Transverse colon (tissue), 4 donors: ENCODE data around the gene GRIK4. TPM values are rescaled to one million over a fixed set of nuclear protein-coding genes. Genes with fewer than 3 reads are reported as not detected.

Source experiments
- DNase-seq: peaks from one replicate; pipeline ENCODE4 v3.0.0-alpha.2; 2019
- H3K27ac ChIP-seq, 4 donors: fragments of 200-600 bp; sonication (generic); 2 replicates each; pipeline ENCODE4 v1.5.1; 2016 to 2018; ENCODE audit warnings: inconsistent platforms in 4 of 4
- H3K27me3 ChIP-seq: fragments of 200-600 bp; sonication (generic); 2 replicates; pipeline ENCODE4 v1.5.1; 2017; ENCODE audit warnings: inconsistent platforms
- H3K36me3 ChIP-seq, 4 donors: fragments of 200-600 bp; sonication (generic); 2 replicates each; pipeline ENCODE4 v1.5.1; 2017 to 2019; ENCODE audit warnings: inconsistent platforms in 4 of 4
- H3K4me1 ChIP-seq, 4 donors: fragments of 200-600 bp; sonication (generic); 2 replicates each; pipeline ENCODE4 v1.5.1; 2017 to 2020; ENCODE audit warnings: inconsistent platforms in 4 of 4
- H3K4me3 ChIP-seq, 4 donors: fragments of 200-600 bp; sonication (generic); 1 replicate in 1 of 4; 2 replicates in 3 of 4; pipeline versions ENCODE4 v1.5.1 to v1.6.1; 2017 to 2019; ENCODE audit warnings: inconsistent platforms in 4 of 4
- H3K9me3 ChIP-seq, 2 donors: fragments of 200-600 bp; sonication (generic); 2 replicates each; pipeline ENCODE4 v1.5.1; 2017 to 2019; ENCODE audit warnings: inconsistent platforms in 2 of 2
- CTCF ChIP-seq, 5 experiments: fragments of 200-600 bp in 3 of 5; fragments of 450-650 bp in 2 of 5; sonication (generic) in 3 of 5; IDR thresholded peaks; 1 replicate in 2 of 5; 2 replicates in 3 of 5; pipeline ENCODE4 v1.5.1; 2016 to 2017; ENCODE audit warnings: antibody characterized with exemption in 5 of 5, inconsistent platforms in 3 of 5, mild to moderate bottlenecking in 2 of 5, moderate library complexity in 1 of 5
- EP300 ChIP-seq: sonication (generic); formaldehyde crosslinking; IDR thresholded peaks from one replicate; pipeline ENCODE4 v1.6.1; 2017; ENCODE audit warnings: antibody characterized with exemption, low read depth
- POLR2A ChIP-seq: fragments of 450-650 bp; IDR thresholded peaks from one replicate; pipeline ENCODE4 v1.6.1; 2016; ENCODE audit warnings: antibody characterized with exemption, mild to moderate bottlenecking, moderate library complexity
- POLR2AphosphoS5 ChIP-seq, 3 donors: sonication (generic); formaldehyde crosslinking; IDR thresholded peaks; one replicate each; pipeline ENCODE4 v1.6.1; 2016; ENCODE audit warnings: antibody characterized with exemption in 3 of 3
- WGBS, 2 donors: methylation state at CpG; one replicate each; pipeline ENCODE4 v1.1.5; 2018; ENCODE audit warnings: low coverage in 1 of 2; 5-methylcytosine and 5-hydroxymethylcytosine counted together
- in situ Hi-C, 4 donors: fragments of 200-750 bp; cut with MboI; loops; one replicate each; pipeline versions ENCODE4 v1.15.0 to v1.15.1; 2017; ENCODE audit warnings: low sequenced_read_pairs in 3 of 4, low pct_ligation_motif_present in 1 of 4, low pct_unique_long_range_greater_than_20kb in 1 of 4
- intact Hi-C: fragments of 100-400 bp; cut with DNase I; formaldehyde crosslinking; loops from one replicate; pipeline ENCODE4 v1.15.1; 2023; ENCODE audit warnings: low total_unique reads
- total RNA-seq, 4 donors: library from RNA; depleted of rRNA; stranded (reverse); fragments of >200 nt; gene quantifications; one replicate each; pipeline ENCODE4 v1.1.0, GENCODE V29; 2016

GRIK4 gene
- total RNA-seq, 4 donors from 2014 or later: 2.6 TPM; not detected in 3

DNA sequence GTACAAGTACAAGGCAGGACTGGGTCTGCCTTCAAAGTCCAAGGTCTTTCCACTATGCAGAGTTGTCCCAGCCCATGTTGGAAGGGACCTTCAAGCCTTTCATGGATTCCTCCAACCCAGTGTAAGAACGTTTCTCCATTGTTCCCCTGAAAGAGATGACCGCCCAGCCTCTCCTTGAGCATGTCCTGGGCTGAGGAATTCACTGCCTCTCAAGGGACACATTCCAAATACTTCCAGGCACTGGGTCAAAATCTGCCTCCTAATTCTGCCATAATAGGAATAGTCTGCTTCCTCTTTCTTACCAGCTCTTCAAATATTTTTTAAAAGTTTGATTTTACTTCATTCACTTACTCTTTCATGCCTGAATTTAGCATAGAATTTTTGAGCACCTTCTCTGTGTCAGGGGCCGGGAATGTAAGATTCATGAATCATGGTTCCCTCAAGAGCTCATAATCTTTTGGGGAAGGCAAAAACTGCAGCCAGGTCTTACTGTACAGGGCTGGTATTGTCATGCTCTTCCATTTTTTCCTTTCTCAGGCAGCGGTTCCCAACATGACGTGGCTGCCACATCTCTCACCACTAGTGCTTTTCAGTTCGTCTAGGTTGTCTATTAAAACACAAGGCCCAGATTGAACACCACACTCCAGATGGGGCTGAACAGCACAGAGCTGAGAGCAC, 369.1 kb downstream of the GRIK4 start:
- in situ Hi-C loops: no loop called here
- no peak for DNase-seq
- Histone ChIP-seq H3K4me1 (no peaks in the 10 kb centered on the region), H3K4me3 (no peak overlapping the region), H3K36me3 (no peaks in the 10 kb centered on the region), H3K27ac (no peak overlapping the region), H3K27me3 (peaks cover 7% of the 10 kb centered on the region), H3K9me3 (no peaks in the 10 kb centered on the region)
- intact Hi-C loops: no loop called here
- TF ChIP-seq POLR2A: no peak
- no peak for TF ChIP-seq EP300
- TF ChIP-seq CTCF (IDR thresholded peaks at IDR 0.05): no peak
- TF ChIP-seq POLR2AphosphoS5 (IDR thresholded peaks at IDR 0.05): no peak
- 53 to 78% methylated on average over 4 to 6 of the region's 6 CpGs for WGBS, 2 donors

DNA sequence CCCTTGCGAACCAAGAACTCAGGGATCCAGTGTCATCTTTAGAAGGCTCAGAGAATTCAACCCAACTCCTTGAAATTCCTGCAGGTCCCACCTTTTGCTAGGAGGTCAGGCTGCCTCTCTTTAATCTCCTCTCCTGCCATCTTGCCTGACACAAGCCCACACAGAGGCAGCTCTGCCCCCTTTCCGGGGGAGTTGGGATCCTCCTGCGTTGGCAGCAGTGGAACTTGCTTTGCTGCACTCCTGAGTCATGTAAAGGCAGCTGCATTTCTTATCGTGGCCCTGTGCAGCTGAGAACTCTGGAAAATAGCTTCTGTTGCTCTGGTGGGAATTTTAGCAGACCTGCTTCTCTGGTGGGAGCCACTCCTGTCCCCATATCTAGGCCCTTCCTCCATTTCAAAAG, 370.0 kb downstream of the GRIK4 start:
- in situ Hi-C loops: no loop called here
- TF ChIP-seq CTCF (IDR thresholded peaks at IDR 0.05) (no peak), POLR2A (no peak), POLR2AphosphoS5 (IDR thresholded peaks at IDR 0.05) (no peak), EP300 (no peak)
- no peak overlapping the region for H3K4me3 ChIP-seq

GRCh38 chr11:120882175-120882574, 370.6 kb downstream of the GRIK4 start:
- Histone ChIP-seq H3K27me3 (peaks cover 7% of the 10 kb centered on the region), H3K4me1 (no peaks in the 10 kb centered on the region), H3K36me3 (no peaks in the 10 kb centered on the region), H3K9me3 (no peaks in the 10 kb centered on the region), H3K4me3 (no peak overlapping the region), H3K27ac (no peak overlapping the region)
- intact Hi-C loops: no loop called here
- no peak for DNase-seq
- in situ Hi-C loops: no loop called here
- 75% methylated on average over 7 of the region's 7 CpGs; no CpG with 5 or more reads in 1 of the 2 donors for WGBS, 2 donors
- TF ChIP-seq CTCF (IDR thresholded peaks at IDR 0.05) (no peak), EP300 (no peak), POLR2A (no peak), POLR2AphosphoS5 (IDR thresholded peaks at IDR 0.05) (no peak)

More for the DNA sequence above, 370.0 kb downstream of the GRIK4 start:
- no peak overlapping the region for H3K27ac ChIP-seq
- 87% methylated on average over 4 of the region's 4 CpGs; no CpG with 5 or more reads in 1 of the 2 donors for WGBS, 2 donors
- no peak for DNase-seq
- H3K36me3 ChIP-seq: no peaks in the 10 kb centered on the region
- H3K9me3 ChIP-seq: no peaks in the 10 kb centered on the region
- H3K27me3 ChIP-seq: peaks cover 7% of the 10 kb centered on the region
- intact Hi-C loops: no loop called here
- H3K4me1 ChIP-seq: no peaks in the 10 kb centered on the region

DNA sequence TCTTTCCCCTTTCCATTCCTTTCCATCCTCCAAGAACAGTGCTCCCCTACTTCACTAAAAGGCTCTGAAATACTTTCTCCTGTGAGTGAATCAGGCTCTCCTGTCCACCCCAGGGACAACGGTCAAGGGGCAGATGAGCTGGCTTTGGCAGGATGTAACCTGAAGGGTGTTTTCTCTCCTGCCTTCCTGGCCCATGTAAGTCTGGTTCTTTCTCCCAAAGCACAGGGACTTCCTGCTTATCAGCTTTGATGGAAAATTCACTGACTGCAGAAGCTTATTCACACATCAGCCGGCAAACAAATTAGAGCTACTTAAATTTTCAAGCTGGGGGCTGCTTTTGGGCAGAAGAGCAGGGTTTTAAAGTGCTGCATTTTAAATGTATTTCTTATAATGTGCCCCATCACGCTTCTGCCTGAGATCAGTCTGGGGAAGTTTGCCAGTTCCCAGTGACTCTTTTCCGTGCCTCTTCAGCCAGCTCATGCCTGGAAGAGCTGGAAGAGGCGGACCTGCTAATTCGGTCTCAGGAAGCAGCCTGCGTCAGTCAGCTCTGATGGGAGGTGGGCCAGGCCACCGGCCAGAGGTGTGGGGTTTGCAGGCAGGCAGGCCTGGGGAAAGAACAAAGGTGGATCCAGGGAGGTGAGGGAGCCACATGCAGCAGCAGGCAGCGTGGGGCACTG, 372.0 kb downstream of the GRIK4 start:
- intact Hi-C loops: no loop called here
- no peak overlapping the region for H3K27ac ChIP-seq
- DNase-seq: no peak
- TF ChIP-seq POLR2A (no peak), EP300 (no peak), CTCF (IDR thresholded peaks at IDR 0.05) (no peak), POLR2AphosphoS5 (IDR thresholded peaks at IDR 0.05) (no peak)
- no peaks in the 10 kb centered on the region for H3K9me3 ChIP-seq
- H3K27me3 ChIP-seq: peaks cover 7% of the 10 kb centered on the region
- in situ Hi-C loops: no loop called here
- no peaks in the 10 kb centered on the region for H3K4me1 ChIP-seq
- H3K36me3 ChIP-seq: no peaks in the 10 kb centered on the region
- WGBS, 2 donors: 60% methylated on average over 9 of the region's 9 CpGs; no CpG with 5 or more reads in 1 of the 2 donors
- no peak overlapping the region for H3K4me3 ChIP-seq
